Osteoblast (primary cell): ENCODE results near the gene RHNO1. TPM values are rescaled to one million over a fixed set of nuclear protein-coding genes. Genes with fewer than 3 reads are reported as not detected.
"Not testable (repeated sequence)": the region's sequence is repeated elsewhere in the genome, so short reads cannot be mapped to it uniquely, and the experiment has no call there.

Experiments
- DNase-seq: peaks from one replicate; pipeline ENCODE4 v3.0.0; 2011; ENCODE audit warnings: low spot score, mixed read lengths; ENCODE audit not compliant: insufficient read length; ENCODE audit errors: missing footprints
- H2AFZ ChIP-seq: 2 replicates; pipeline ENCODE4 v1.6.0; 2011; ENCODE audit warnings: mild to moderate bottlenecking, low read length
- H3K27ac ChIP-seq: 2 replicates; pipeline ENCODE4 v1.5.1; 2011; ENCODE audit warnings: mild to moderate bottlenecking, low read depth, low read length, moderate library complexity
- H3K27me3 ChIP-seq: 2 replicates; pipeline ENCODE4 v1.6.0; 2012; ENCODE audit warnings: mild to moderate bottlenecking, control low read depth, inconsistent platforms, low read length, moderate library complexity; ENCODE audit not compliant: insufficient read depth
- H3K36me3 ChIP-seq: 2 replicates; pipeline ENCODE4 v1.5.1; 2011; ENCODE audit warnings: mild to moderate bottlenecking, low read length, control low read depth, moderate library complexity; ENCODE audit not compliant: insufficient read depth
- H3K4me1 ChIP-seq: 2 replicates; pipeline ENCODE4 v1.5.1; 2011; ENCODE audit warnings: mild to moderate bottlenecking, low read length, control low read depth, moderate library complexity; ENCODE audit not compliant: insufficient read depth
- H3K4me2 ChIP-seq: 2 replicates; pipeline ENCODE4 v1.6.0; 2011; ENCODE audit warnings: mild to moderate bottlenecking, low read length; ENCODE audit not compliant: insufficient read depth
- H3K4me3 ChIP-seq: fragments of 200-600 bp; sonication (generic); 3 replicates; pipeline ENCODE4 v1.5.1; 2012; ENCODE audit warnings: mild to moderate bottlenecking, low read length, inconsistent platforms; ENCODE audit not compliant: insufficient read depth
- H3K79me2 ChIP-seq: 2 replicates; pipeline ENCODE4 v1.6.0; 2012; ENCODE audit warnings: mild to moderate bottlenecking, low read length, control low read depth, inconsistent platforms; ENCODE audit not compliant: insufficient read depth
- H3K9me3 ChIP-seq: 2 replicates; pipeline ENCODE4 v1.5.1; 2011; ENCODE audit warnings: low read depth, low read length, control low read depth
- H4K20me1 ChIP-seq: 2 replicates; pipeline ENCODE4 v1.6.0; 2012; ENCODE audit warnings: mild to moderate bottlenecking, low read length, control low read depth; ENCODE audit not compliant: insufficient read depth
- total RNA-seq: library from RNA; depleted of rRNA; stranded (reverse); fragments of >200 nt; gene quantifications from 2 replicates; pipeline ENCODE4 v1.2.3, GENCODE V29; 2012
- TF ChIP-seq, protein P1 (sequence below): IDR thresholded peaks from 2 replicates; pipeline ENCODE4 v1.5.1; 2011; ENCODE audit warnings: mild to moderate bottlenecking, low read depth, low read length, moderate library complexity; ENCODE audit errors: extremely low read depth

The RHNO1 gene
- total RNA-seq, 1 donor: 28.6 TPM

DNA sequence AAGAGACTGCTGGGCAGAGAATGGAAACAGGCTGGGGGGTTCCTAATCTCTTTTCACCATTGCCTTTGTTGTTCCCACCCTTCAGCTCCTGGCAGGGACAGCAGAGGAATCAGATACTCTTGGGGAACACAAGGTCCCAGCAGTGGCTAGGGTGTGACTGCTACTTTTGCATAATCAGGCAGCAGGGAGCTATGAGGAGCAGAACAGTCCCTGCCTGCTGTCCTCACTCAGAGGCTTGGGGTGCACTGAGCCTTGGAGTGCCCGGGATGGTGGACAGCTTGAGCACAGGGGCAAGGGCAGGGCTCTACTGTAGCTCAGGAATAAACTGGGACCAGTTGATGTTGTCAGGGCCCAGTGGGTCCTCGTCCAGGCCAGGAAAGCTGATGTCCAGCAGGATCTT lies 18.7 kb upstream of the RHNO1 start:
- Histone ChIP-seq H2AFZ (no peak overlapping the region), H3K4me1 (no peaks in the 10 kb centered on the region), H3K4me3 (no peak overlapping the region), H3K36me3 (peaks cover 12% of the 10 kb centered on the region), H4K20me1 (no peaks in the 10 kb centered on the region), H3K4me2 (no peak overlapping the region), H3K79me2 (no peaks in the 10 kb centered on the region), H3K9me3 (no peaks in the 10 kb centered on the region), H3K27me3 (no peaks in the 10 kb centered on the region), H3K27ac (no peak overlapping the region)
- TF ChIP-seq, protein P1, sequence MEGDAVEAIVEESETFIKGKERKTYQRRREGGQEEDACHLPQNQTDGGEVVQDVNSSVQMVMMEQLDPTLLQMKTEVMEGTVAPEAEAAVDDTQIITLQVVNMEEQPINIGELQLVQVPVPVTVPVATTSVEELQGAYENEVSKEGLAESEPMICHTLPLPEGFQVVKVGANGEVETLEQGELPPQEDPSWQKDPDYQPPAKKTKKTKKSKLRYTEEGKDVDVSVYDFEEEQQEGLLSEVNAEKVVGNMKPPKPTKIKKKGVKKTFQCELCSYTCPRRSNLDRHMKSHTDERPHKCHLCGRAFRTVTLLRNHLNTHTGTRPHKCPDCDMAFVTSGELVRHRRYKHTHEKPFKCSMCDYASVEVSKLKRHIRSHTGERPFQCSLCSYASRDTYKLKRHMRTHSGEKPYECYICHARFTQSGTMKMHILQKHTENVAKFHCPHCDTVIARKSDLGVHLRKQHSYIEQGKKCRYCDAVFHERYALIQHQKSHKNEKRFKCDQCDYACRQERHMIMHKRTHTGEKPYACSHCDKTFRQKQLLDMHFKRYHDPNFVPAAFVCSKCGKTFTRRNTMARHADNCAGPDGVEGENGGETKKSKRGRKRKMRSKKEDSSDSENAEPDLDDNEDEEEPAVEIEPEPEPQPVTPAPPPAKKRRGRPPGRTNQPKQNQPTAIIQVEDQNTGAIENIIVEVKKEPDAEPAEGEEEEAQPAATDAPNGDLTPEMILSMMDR: no peak
- no peak for DNase-seq

DNA sequence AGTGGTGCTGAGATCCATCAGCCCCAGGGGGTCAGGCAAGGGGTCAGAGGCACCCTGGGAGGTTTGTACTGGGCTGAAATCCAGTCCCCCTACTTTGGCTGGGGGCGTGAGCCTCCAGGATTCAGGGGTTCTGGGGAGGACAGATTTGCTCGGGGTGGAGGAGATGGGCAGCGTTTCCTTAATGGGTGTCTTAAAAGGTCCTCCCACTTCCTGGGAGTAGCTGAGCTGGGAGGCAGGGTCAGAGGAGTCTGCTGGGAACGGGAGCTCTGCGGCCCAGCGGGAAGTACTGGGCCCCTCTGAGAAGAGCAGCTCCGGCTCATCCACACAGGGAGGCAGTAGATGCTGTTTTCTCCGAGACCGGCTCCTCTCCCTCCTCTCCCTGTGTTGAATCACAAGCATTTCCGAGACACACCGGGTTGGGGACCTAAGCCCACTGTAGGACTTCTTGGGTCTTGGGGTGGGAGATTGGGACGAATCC lies 18.0 kb upstream of the RHNO1 start:
- peaks cover 12% of the 10 kb centered on the region for H3K36me3 ChIP-seq
- no peak overlapping the region for H3K4me2 ChIP-seq
- no peaks in the 10 kb centered on the region for H3K79me2 ChIP-seq
- no peak for DNase-seq
- H3K4me3 ChIP-seq: no peak overlapping the region
- H3K9me3 ChIP-seq: no peaks in the 10 kb centered on the region
- no peaks in the 10 kb centered on the region for H3K4me1 ChIP-seq
- no peak overlapping the region for H2AFZ ChIP-seq
- H3K27me3 ChIP-seq: no peaks in the 10 kb centered on the region
- no peaks in the 10 kb centered on the region for H4K20me1 ChIP-seq
- TF ChIP-seq, protein P1: no peak
- no peak overlapping the region for H3K27ac ChIP-seq

DNA sequence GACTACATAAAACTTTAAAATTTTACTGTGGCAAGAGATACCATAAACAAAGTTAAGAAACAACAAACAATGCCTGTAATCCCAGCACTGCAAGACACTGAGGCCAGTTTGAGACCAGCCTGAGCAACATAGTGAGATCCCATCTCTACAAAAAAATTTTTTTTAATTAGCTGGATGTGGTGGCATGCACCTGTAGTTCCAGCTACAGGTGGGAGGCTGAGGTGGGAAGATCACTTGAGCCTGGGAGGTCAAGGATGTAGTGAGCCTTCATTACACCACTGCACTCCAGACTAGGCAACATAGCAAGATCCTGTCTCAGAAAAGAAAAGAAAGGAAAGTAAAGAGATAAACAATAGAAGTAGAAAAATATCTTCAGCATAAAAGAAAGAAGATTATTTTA lies 16.9 kb upstream of the RHNO1 start:
- H3K27ac ChIP-seq: no peak overlapping the region
- no peaks in the 10 kb centered on the region for H3K9me3 ChIP-seq
- no peaks in the 10 kb centered on the region for H3K4me1 ChIP-seq

DNA sequence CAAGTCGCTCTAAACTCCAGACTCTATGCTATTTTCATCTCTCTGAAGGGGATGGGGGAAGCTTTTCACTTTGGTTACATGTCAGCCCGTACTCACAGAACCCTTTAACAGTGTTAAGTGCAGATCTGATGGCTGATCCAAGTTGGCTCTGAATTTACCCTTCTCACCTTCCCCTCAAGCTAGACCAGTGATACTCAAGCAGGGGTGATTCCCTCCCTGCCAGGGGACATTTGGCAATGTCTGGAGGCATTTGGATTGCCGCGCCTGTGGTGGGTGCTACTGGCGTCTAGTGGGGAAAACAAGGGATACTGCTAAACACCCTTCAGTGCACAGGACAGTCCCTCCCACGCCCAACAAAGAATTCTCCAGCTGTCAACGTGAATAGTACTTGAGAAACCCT lies 14.1 kb upstream of the RHNO1 start:
- no peak overlapping the region for H3K4me2 ChIP-seq
- H3K36me3 ChIP-seq: peaks cover 33% of the 10 kb centered on the region
- TF ChIP-seq, protein P1: no peak

More for the DNA sequence above, 16.9 kb upstream of the RHNO1 start:
- no peaks in the 10 kb centered on the region for H3K27me3 ChIP-seq
- H2AFZ ChIP-seq: no peak overlapping the region
- H4K20me1 ChIP-seq: no peaks in the 10 kb centered on the region
- peaks cover 20% of the 10 kb centered on the region for H3K36me3 ChIP-seq
- H3K79me2 ChIP-seq: no peaks in the 10 kb centered on the region
- DNase-seq: no peak
- H3K4me2 ChIP-seq: no peak overlapping the region
- H3K4me3 ChIP-seq: no peak overlapping the region
- TF ChIP-seq, protein P1: no peak

DNA sequence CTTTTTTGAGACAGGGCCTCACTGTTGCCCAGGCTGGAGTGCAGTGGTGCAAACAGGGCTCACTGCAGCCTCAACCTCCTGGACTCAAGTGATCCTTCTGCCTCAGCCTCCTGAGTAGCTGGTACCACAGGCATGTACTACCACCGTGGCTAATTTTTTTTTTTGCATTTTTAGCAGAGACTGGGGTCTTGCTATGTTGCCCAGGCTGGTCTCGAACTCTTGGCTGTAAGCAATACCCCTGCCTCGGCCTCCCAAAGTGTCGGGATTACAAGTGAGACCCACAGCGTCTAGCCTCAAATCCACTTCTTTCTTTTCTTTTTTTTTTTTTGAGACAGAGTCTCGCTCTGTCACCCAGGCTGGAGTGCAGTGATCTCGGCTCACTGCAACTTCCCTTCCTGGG lies 13.6 kb upstream of the RHNO1 start:
- H3K27me3 ChIP-seq, H3K27ac ChIP-seq, H2AFZ ChIP-seq, H3K4me1 ChIP-seq, H3K4me3 ChIP-seq, H4K20me1 ChIP-seq, H3K79me2 ChIP-seq, H3K9me3 ChIP-seq, DNase-seq, H3K4me2 ChIP-seq: not testable (repeated sequence)
- H3K36me3 ChIP-seq: peaks cover 38% of the 10 kb centered on the region

More for the DNA sequence above, 14.1 kb upstream of the RHNO1 start:
- no peaks in the 10 kb centered on the region for H3K4me1 ChIP-seq
- H3K27ac ChIP-seq: no peak overlapping the region
- no peak for DNase-seq
- H3K27me3 ChIP-seq: no peaks in the 10 kb centered on the region
- H2AFZ ChIP-seq: no peak overlapping the region
- H3K4me3 ChIP-seq: no peak overlapping the region
- no peaks in the 10 kb centered on the region for H3K9me3 ChIP-seq
- H4K20me1 ChIP-seq: no peaks in the 10 kb centered on the region
- H3K79me2 ChIP-seq: no peaks in the 10 kb centered on the region
